ENCODE data around the gene TRAPPC3L.

- TF ChIP-seq SRF (CRISPR knock-in tag; IDR thresholded peaks at IDR 0.05) (no peak), E2F5 (CRISPR knock-in tag; IDR thresholded peaks at IDR 0.05) (no peak), PTTG1 (tag; IDR thresholded peaks at IDR 0.05; ENCODE audit: low read depth) (no peak), CTCF (IDR thresholded peaks at IDR 0.05 in 2 of 3, conservative IDR thresholded peaks at IDR 0.05 in 1 of 3; ENCODE audit: insufficient read depth in 2 of 3, low read depth in 1 of 3, low read length in 3 of 3) (no peak), ZNF263 (CRISPR knock-in tag; IDR thresholded peaks at IDR 0.05; ENCODE audit: borderline replicate concordance) (no peak), ATF2 (CRISPR knock-in tag; IDR thresholded peaks at IDR 0.05) (no peak), ZBTB49 (CRISPR knock-in tag; IDR thresholded peaks at IDR 0.05; ENCODE audit: borderline replicate concordance) (no peak), NR2C2 (CRISPR knock-in tag; IDR thresholded peaks at IDR 0.05) (no peak), NR2C2 (tag; IDR thresholded peaks at IDR 0.05) (no peak), ZNF431 (CRISPR knock-in tag; IDR thresholded peaks at IDR 0.05) (no peak), MTA2 (IDR thresholded peaks at IDR 0.05; ENCODE audit: low read depth) (no peak), SIX5 (IDR thresholded peaks at IDR 0.05; ENCODE audit: borderline replicate concordance in 1 of 2, insufficient read depth in 1 of 2, low read depth in 1 of 2, low read length in 2 of 2) (no peak), EHMT2 (IDR thresholded peaks at IDR 0.05) (no peak)
These were observed 89.4 kb downstream of the TRAPPC3L start for GRCh38 chr6:116456106-116456505.
